ENCODE measurements around the gene NAALADL2.

Gene NAALADL2

GRCh38 chr3:175839366-175840005 is 980.4 kb downstream of the NAALADL2 start:
- DNase-seq (ENCODE audit: low read depth in 2 of 2): no peak

DNA sequence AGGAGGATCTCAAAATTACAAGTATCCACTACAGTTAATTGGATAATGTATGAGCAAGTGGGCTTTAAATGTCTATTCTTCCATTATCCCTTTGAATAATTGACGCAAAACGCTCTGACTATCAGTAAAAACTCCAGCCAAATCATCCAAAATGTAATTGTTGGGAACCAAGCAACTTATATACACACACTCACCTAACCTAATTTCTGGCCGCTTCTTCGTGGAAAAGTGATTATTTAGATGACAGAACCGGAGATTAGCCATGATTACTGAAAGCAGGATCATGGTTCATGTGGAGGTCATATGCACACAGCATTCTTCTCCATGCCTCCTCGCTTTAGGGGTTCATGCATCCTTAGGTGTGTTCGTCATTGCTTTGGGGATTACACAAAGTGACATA is 992.4 kb downstream of the NAALADL2 start:
- no peak for DNase-seq (ENCODE audit: low read depth in 2 of 2)

DNA sequence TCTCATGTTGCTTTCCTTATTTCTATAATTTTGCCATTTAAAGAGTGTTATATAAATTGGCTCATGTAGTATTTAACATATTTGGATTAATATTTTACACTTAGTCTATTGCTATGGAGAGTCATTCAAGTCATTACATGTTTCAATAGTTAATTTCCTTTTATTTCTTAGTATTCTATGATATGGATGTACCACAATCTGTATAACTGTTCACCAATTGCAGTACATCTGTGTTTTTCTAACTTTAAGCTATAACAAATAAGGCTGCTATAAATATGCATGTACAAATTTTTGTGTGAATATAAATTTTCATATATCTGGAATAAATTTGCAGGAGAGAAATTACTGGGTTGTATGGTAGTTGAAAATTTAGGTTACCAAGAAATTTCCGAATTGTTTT is 993.4 kb downstream of the NAALADL2 start:
- DNase-seq (ENCODE audit: low read depth in 2 of 2): no peak

GRCh38 chr3:175857666-175858270 is 998.6 kb downstream of the NAALADL2 start:
- DNase-seq (ENCODE audit: low read depth in 2 of 2): no peak
